Measurements from ENCODE around the gene GRK6.

Gene GRK6

GRCh38 chr5:177397875-177398390 lies 28.5 kb upstream of the GRK6 start:
- H3K27ac ChIP-seq (ENCODE audit: extremely low read depth, low read depth, low read length): no peak overlapping the region
- no peaks in the 10 kb centered on the region for H3K9me3 ChIP-seq (ENCODE audit: control insufficient read depth, insufficient read depth, low read depth, low read length)
- ChIA-PET POLR2A (no interaction called here), CTCF (interaction anchor here (0.6 kb wide), 1 partner anchor 12 kb away, joined by 3 read pairs; no protein-coding TSS in a partner anchor)
- no peaks in the 10 kb centered on the region for H3K4me1 ChIP-seq (ENCODE audit: control insufficient read depth, insufficient read depth, low read length)
- H3K36me3 ChIP-seq (ENCODE audit: control insufficient read depth in 2 of 2, insufficient read depth in 1 of 2, low read length in 2 of 2): no peaks in the 10 kb centered on the region
- H3K4me3 ChIP-seq (ENCODE audit: low read depth, low read length): no peak overlapping the region
- TF ChIP-seq ZNF513 (tag by site-specific recombination; IDR thresholded peaks at IDR 0.05) (no peak), ZNF37A (tag by site-specific recombination; IDR thresholded peaks at IDR 0.05) (no peak), ZNF324 (tag by site-specific recombination; IDR thresholded peaks at IDR 0.05) (no peak), GLIS2 (tag by site-specific recombination; IDR thresholded peaks at IDR 0.05) (0 out of 2 replicates have a peak, but pooled peaks have one; percentile 17), ZNF623 (tag by site-specific recombination; IDR thresholded peaks at IDR 0.05) (no peak)

GRCh38 chr5:177399997-177400868 lies 26.2 kb upstream of the GRK6 start, which contains the start of gene PFN3:
PFN3 (minus strand) TSS chr5:177400661; CDS start chr5:177400576, 85 bp downstream.
- Histone ChIP-seq H3K36me3 (ENCODE audit: control insufficient read depth in 2 of 2, insufficient read depth in 1 of 2, low read length in 2 of 2) (no peaks in the 10 kb centered on the region), H3K4me1 (ENCODE audit: control insufficient read depth, insufficient read depth, low read length) (no peaks in the 10 kb centered on the region), H3K9me3 (ENCODE audit: control insufficient read depth, insufficient read depth, low read depth, low read length) (no peaks in the 10 kb centered on the region), H3K27ac (ENCODE audit: extremely low read depth, low read depth, low read length) (no peak within 1 kb of the TSS), H3K4me3 (ENCODE audit: low read depth, low read length) (no peak within 1 kb of the TSS)
- TF ChIP-seq CTCF (tag by site-specific recombination; IDR thresholded peaks at IDR 0.05): no peak
- no peak for TF ChIP-seq YY2 (tag by site-specific recombination; IDR thresholded peaks at IDR 0.05)
- TF ChIP-seq PBX3 (CRISPR knock-in tag; IDR thresholded peaks at IDR 0.05): no peak
- TF ChIP-seq ZNF138 (tag by site-specific recombination; IDR thresholded peaks at IDR 0.05; ENCODE audit: borderline replicate concordance): no peak
- no peak for TF ChIP-seq ZNF146 (tag by site-specific recombination; IDR thresholded peaks at IDR 0.05)
- no peak for TF ChIP-seq KLF16 (tag by site-specific recombination; IDR thresholded peaks at IDR 0.05)
- TF ChIP-seq ZNF133 (tag by site-specific recombination; IDR thresholded peaks at IDR 0.05): no peak
- no peak for TF ChIP-seq BCL11B (tag by site-specific recombination; IDR thresholded peaks at IDR 0.05; ENCODE audit: low read depth)
- TF ChIP-seq PRDM10 (tag by site-specific recombination; IDR thresholded peaks at IDR 0.05): no peak
- no peak for TF ChIP-seq SP3 (tag by site-specific recombination; IDR thresholded peaks at IDR 0.05)
- ChIA-PET POLR2A (no interaction called here), CTCF (interaction anchor here (0.8 to 6.0 kb wide), 4 partner anchors 11 to 313 kb away, joined by 3 to 97 read pairs (median 38); partner anchors contain the start of gene FGFR4)
